Measurements from ENCODE around the gene MYBPC1. TPM values are rescaled to one million over a fixed set of nuclear protein-coding genes. Genes with fewer than 3 reads are reported as not detected.

MYBPC1 gene
- total and polyA plus RNA-seq, 2 of the 13 experiments (the other 11 are each of a cell fraction or from before 2014, with no cell fraction given), result 0.31 to 0.53 TPM

DNA sequence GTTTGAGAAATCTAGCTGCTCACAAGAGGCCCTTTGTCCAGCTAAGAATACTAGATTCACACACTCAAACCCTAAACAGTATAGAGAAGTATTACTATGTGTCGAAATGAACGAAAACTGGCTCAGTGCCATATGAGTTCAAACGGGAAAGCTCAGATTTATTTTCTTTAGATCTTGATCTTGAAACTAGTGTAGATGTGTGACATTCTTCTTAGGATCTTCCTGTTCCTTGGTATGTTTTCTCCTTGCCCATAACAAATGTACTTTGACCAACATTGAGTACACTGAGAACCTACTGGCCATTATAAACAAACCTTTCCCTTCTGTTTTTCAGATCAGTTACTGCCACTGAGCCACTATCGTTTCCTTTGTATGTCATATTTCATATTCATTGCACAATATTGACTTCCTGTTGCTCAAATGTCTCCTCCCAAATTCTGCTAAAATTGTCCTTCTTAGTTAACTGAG is 21.3 kb downstream of the MYBPC1 start (continued):
- TF ChIP-seq, protein P1, sequence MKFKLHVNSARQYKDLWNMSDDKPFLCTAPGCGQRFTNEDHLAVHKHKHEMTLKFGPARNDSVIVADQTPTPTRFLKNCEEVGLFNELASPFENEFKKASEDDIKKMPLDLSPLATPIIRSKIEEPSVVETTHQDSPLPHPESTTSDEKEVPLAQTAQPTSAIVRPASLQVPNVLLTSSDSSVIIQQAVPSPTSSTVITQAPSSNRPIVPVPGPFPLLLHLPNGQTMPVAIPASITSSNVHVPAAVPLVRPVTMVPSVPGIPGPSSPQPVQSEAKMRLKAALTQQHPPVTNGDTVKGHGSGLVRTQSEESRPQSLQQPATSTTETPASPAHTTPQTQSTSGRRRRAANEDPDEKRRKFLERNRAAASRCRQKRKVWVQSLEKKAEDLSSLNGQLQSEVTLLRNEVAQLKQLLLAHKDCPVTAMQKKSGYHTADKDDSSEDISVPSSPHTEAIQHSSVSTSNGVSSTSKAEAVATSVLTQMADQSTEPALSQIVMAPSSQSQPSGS (CRISPR knock-in tag; IDR thresholded peaks at IDR 0.05), result peak; percentile 61; the same call in 1 of the 2 replicates
- TF ChIP-seq ELF4 (CRISPR knock-in tag; IDR thresholded peaks at IDR 0.05; ENCODE audit: borderline replicate concordance) (no peak), SMAD3 (CRISPR knock-in tag; IDR thresholded peaks at IDR 0.05) (peak; percentile 57; the same call in 1 of the 2 replicates), ZFP36 (IDR thresholded peaks at IDR 0.05; ENCODE audit: borderline replicate concordance, low read depth, low read length, partially characterized antibody) (no peak), NR2F6 (IDR thresholded peaks at IDR 0.05) (peak; percentile 60), NR2F6 (CRISPR knock-in tag; IDR thresholded peaks at IDR 0.05) (peak; percentile 36), TCF7L2 (IDR thresholded peaks at IDR 0.05; ENCODE audit: low read depth, low read length) (no peak; the same call in 1 of the 2 replicates), SP5 (CRISPR knock-in tag; IDR thresholded peaks at IDR 0.05; ENCODE audit: borderline replicate concordance, low read depth) (peak; percentile 74), KAT7 (CRISPR knock-in tag; IDR thresholded peaks at IDR 0.05; ENCODE audit: borderline replicate concordance) (peak; percentile 71; the same call in 1 of the 2 replicates)
- TF ChIP-seq, protein P2, sequence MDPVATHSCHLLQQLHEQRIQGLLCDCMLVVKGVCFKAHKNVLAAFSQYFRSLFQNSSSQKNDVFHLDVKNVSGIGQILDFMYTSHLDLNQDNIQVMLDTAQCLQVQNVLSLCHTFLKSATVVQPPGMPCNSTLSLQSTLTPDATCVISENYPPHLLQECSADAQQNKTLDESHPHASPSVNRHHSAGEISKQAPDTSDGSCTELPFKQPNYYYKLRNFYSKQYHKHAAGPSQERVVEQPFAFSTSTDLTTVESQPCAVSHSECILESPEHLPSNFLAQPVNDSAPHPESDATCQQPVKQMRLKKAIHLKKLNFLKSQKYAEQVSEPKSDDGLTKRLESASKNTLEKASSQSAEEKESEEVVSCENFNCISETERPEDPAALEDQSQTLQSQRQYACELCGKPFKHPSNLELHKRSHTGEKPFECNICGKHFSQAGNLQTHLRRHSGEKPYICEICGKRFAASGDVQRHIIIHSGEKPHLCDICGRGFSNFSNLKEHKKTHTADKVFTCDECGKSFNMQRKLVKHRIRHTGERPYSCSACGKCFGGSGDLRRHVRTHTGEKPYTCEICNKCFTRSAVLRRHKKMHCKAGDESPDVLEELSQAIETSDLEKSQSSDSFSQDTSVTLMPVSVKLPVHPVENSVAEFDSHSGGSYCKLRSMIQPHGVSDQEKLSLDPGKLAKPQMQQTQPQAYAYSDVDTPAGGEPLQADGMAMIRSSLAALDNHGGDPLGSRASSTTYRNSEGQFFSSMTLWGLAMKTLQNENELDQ (CRISPR knock-in tag; IDR thresholded peaks at IDR 0.05; ENCODE audit: borderline replicate concordance), result no peak
- TF ChIP-seq, protein P3, sequence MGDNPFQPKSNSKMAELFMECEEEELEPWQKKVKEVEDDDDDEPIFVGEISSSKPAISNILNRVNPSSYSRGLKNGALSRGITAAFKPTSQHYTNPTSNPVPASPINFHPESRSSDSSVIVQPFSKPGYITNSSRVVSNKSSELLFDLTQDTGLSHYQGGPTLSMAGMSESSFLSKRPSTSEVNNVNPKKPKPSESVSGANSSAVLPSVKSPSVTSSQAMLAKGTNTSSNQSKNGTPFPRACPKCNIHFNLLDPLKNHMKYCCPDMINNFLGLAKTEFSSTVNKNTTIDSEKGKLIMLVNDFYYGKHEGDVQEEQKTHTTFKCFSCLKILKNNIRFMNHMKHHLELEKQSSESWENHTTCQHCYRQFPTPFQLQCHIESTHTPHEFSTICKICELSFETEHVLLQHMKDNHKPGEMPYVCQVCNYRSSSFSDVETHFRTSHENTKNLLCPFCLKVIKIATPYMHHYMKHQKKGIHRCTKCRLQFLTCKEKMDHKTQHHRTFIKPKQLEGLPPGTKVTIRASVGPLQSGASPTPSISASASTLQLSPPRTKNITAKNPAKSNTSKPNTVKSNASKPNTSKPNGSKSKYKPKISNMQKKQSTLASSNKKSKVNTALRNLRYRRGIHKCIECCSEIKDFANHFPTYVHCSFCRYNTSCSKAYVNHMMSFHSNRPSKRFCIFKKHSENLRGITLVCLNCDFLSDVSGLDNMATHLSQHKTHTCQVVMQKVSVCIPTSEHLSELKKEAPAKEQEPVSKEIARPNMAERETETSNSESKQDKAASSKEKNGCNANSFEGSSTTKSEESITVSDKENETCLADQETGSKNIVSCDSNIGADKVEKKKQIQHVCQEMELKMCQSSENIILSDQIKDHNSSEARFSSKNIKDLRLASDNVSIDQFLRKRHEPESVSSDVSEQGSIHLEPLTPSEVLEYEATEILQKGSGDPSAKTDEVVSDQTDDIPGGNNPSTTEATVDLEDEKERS (CRISPR knock-in tag; IDR thresholded peaks at IDR 0.05), result no peak
- TF ChIP-seq, protein P4, sequence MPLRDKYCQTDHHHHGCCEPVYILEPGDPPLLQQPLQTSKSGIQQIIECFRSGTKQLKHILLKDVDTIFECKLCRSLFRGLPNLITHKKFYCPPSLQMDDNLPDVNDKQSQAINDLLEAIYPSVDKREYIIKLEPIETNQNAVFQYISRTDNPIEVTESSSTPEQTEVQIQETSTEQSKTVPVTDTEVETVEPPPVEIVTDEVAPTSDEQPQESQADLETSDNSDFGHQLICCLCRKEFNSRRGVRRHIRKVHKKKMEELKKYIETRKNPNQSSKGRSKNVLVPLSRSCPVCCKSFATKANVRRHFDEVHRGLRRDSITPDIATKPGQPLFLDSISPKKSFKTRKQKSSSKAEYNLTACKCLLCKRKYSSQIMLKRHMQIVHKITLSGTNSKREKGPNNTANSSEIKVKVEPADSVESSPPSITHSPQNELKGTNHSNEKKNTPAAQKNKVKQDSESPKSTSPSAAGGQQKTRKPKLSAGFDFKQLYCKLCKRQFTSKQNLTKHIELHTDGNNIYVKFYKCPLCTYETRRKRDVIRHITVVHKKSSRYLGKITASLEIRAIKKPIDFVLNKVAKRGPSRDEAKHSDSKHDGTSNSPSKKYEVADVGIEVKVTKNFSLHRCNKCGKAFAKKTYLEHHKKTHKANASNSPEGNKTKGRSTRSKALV (CRISPR knock-in tag; IDR thresholded peaks at IDR 0.05), result 0 out of 2 replicates have a peak, but pooled peaks have one; percentile 34
- TF ChIP-seq, protein P5, sequence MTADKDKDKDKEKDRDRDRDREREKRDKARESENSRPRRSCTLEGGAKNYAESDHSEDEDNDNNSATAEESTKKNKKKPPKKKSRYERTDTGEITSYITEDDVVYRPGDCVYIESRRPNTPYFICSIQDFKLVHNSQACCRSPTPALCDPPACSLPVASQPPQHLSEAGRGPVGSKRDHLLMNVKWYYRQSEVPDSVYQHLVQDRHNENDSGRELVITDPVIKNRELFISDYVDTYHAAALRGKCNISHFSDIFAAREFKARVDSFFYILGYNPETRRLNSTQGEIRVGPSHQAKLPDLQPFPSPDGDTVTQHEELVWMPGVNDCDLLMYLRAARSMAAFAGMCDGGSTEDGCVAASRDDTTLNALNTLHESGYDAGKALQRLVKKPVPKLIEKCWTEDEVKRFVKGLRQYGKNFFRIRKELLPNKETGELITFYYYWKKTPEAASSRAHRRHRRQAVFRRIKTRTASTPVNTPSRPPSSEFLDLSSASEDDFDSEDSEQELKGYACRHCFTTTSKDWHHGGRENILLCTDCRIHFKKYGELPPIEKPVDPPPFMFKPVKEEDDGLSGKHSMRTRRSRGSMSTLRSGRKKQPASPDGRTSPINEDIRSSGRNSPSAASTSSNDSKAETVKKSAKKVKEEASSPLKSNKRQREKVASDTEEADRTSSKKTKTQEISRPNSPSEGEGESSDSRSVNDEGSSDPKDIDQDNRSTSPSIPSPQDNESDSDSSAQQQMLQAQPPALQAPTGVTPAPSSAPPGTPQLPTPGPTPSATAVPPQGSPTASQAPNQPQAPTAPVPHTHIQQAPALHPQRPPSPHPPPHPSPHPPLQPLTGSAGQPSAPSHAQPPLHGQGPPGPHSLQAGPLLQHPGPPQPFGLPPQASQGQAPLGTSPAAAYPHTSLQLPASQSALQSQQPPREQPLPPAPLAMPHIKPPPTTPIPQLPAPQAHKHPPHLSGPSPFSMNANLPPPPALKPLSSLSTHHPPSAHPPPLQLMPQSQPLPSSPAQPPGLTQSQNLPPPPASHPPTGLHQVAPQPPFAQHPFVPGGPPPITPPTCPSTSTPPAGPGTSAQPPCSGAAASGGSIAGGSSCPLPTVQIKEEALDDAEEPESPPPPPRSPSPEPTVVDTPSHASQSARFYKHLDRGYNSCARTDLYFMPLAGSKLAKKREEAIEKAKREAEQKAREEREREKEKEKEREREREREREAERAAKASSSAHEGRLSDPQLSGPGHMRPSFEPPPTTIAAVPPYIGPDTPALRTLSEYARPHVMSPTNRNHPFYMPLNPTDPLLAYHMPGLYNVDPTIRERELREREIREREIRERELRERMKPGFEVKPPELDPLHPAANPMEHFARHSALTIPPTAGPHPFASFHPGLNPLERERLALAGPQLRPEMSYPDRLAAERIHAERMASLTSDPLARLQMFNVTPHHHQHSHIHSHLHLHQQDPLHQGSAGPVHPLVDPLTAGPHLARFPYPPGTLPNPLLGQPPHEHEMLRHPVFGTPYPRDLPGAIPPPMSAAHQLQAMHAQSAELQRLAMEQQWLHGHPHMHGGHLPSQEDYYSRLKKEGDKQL (CRISPR knock-in tag; IDR thresholded peaks at IDR 0.05; ENCODE audit: low read depth), result no peak
